A673 (cell line): ENCODE data around the gene CAMKK1.

Source experiments
- EZH2 ChIP-seq: fragments of 200-600 bp; sonication (generic); IDR thresholded peaks from 2 replicates; pipeline ENCODE4 v1.6.1; 2017; ENCODE audit warnings: borderline replicate concordance, low read depth, mild to moderate bottlenecking, mixed read lengths, antibody characterized with exemption, low read length; ENCODE audit not compliant: poor library complexity, severe bottlenecking
- TF ChIP-seq, protein P1 (sequence below): fragments of 300-800, 200-600 bp; sonication (generic); conservative IDR thresholded peaks from 2 replicates; pipeline ENCODE4 v1.5.1; 2017; ENCODE audit warnings: low read depth, mild to moderate bottlenecking, antibody characterized with exemption, low read length, moderate library complexity, mixed read lengths

DNA sequence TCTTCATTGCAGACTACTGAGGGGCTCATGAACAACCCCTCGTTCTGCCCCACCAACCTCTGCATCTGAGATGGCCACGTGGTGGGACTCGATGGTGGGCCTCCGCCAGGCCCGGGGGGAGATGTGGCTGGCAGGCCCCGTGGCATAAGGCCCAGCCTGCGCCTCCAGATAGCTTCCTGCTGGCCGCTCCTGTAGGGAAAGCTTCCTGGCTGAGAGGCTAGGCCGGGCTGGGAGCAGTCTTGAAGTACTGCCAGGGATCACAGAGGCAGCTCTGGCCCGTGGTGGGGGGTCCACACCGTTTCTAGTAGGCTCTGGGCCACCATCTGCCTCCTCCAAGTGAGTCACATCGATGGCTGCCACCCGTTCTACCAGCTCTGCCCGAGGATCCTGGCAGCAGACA lies 7.6 kb downstream of the CAMKK1 start:
- TF ChIP-seq, protein P1, sequence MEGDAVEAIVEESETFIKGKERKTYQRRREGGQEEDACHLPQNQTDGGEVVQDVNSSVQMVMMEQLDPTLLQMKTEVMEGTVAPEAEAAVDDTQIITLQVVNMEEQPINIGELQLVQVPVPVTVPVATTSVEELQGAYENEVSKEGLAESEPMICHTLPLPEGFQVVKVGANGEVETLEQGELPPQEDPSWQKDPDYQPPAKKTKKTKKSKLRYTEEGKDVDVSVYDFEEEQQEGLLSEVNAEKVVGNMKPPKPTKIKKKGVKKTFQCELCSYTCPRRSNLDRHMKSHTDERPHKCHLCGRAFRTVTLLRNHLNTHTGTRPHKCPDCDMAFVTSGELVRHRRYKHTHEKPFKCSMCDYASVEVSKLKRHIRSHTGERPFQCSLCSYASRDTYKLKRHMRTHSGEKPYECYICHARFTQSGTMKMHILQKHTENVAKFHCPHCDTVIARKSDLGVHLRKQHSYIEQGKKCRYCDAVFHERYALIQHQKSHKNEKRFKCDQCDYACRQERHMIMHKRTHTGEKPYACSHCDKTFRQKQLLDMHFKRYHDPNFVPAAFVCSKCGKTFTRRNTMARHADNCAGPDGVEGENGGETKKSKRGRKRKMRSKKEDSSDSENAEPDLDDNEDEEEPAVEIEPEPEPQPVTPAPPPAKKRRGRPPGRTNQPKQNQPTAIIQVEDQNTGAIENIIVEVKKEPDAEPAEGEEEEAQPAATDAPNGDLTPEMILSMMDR: no peak
- TF ChIP-seq EZH2: no peak
